Esophagus squamous epithelium (tissue), 5 donors: ENCODE measurements around the gene UGT2B11. TPM values are rescaled to one million over a fixed set of nuclear protein-coding genes. Genes with fewer than 3 reads are reported as not detected.
"Not testable (repeated sequence)": the region's sequence is repeated elsewhere in the genome, so short reads cannot be mapped to it uniquely, and the experiment has no call there.

Experiments
- DNase-seq: peaks from one replicate; lab custom pipeline; 2025; lab: John Stamatoyannopoulos, UW
- H3K27ac ChIP-seq, 4 donors: fragments of 200-600 bp; sonication (generic); one replicate each; pipeline ENCODE4 v1.5.1; 2016 to 2019; ENCODE audit warnings: mild to moderate bottlenecking in 1 of 4
- H3K27me3 ChIP-seq, 4 donors: fragments of 200-600 bp; sonication (generic); 1 replicate in 3 of 4; 2 replicates in 1 of 4; pipeline versions ENCODE4 v1.5.1 to v1.6.0; 2017 to 2021; ENCODE audit warnings: antibody characterized with exemption in 1 of 4
- H3K36me3 ChIP-seq, 3 donors: fragments of 200-600 bp; sonication (generic); one replicate each; pipeline ENCODE4 v1.5.1; 2016 to 2019
- H3K4me1 ChIP-seq, 3 donors: fragments of 200-600 bp; sonication (generic); one replicate each; pipeline ENCODE4 v1.5.1; 2017 to 2019
- H3K4me3 ChIP-seq, 4 donors: fragments of 200-600 bp; sonication (generic); 1 replicate in 3 of 4; 2 replicates in 1 of 4; pipeline ENCODE4 v1.5.1; 2016 to 2019; ENCODE audit warnings: mild to moderate bottlenecking in 2 of 4, moderate library complexity in 1 of 4
- H3K9me3 ChIP-seq, 3 donors: fragments of 200-600 bp; sonication (generic); one replicate each; pipeline ENCODE4 v1.5.1; 2016 to 2019
- CTCF ChIP-seq, 6 experiments: fragments of 450-650 bp in 4 of 6; fragments of 200-600 bp in 2 of 6; sonication (generic) in 2 of 6; IDR thresholded peaks; one replicate each; pipeline ENCODE4 v1.5.1; 2016 to 2019; ENCODE audit warnings: antibody characterized with exemption in 6 of 6, mild to moderate bottlenecking in 4 of 6, moderate library complexity in 4 of 6
- POLR2A ChIP-seq, 4 donors: fragments of 450-650 bp; IDR thresholded peaks; one replicate each; pipeline ENCODE4 v1.6.1; 2017; ENCODE audit warnings: antibody characterized with exemption in 4 of 4, mild to moderate bottlenecking in 4 of 4, moderate library complexity in 3 of 4
- WGBS, 2 donors: methylation state at CpG; one replicate each; pipeline ENCODE4 v1.1.5; 2018; 5-methylcytosine and 5-hydroxymethylcytosine counted together
- intact Hi-C: fragments of 100-400 bp; cut with DNase I; formaldehyde crosslinking; loops from one replicate; pipeline ENCODE4 v1.15.0; 2022
- total RNA-seq, 4 donors: library from RNA; depleted of rRNA; stranded (reverse); fragments of >200 nt; gene quantifications; one replicate each; pipeline ENCODE4 v1.1.0, GENCODE V29; 2016
- donor health status: DM: yes; HTN: yes; CAD: no.

UGT2B11 gene
- total RNA-seq: not detected

- no peak for DNase-seq
- 36 to 39% methylated on average over 3 of the region's 3 CpGs for WGBS, 2 donors
- no peaks in the 10 kb centered on the region for H3K36me3 ChIP-seq
- no peaks in the 10 kb centered on the region for H3K9me3 ChIP-seq
- intact Hi-C loops: no loop called here
- no peaks in the 10 kb centered on the region for H3K4me1 ChIP-seq
- no peaks in the 10 kb centered on the region for H3K27me3 ChIP-seq
- no peak within 1 kb of the TSS for H3K4me3 ChIP-seq
- H3K27ac ChIP-seq: no peak within 1 kb of the TSS
- TF ChIP-seq CTCF (IDR thresholded peaks at IDR 0.05) (no peak), POLR2A (IDR thresholded peaks at IDR 0.05) (no peak)
These were observed at the start of gene UGT2B11 for GRCh38 chr4:69214716-69215115. TSS of gene UGT2B11 (minus strand) at chr4:69214748. CDS start at chr4:69214722, 26 bp downstream.

GRCh38 chr4:69253147-69253772, 38.7 kb upstream of the UGT2B11 start:
- H3K9me3 ChIP-seq, H3K4me1 ChIP-seq, intact Hi-C loops, H3K4me3 ChIP-seq, DNase-seq, H3K27ac ChIP-seq, H3K27me3 ChIP-seq, H3K36me3 ChIP-seq: not testable (repeated sequence)
- 29 to 46% methylated on average over 3 of the region's 3 CpGs for WGBS, 2 donors

GRCh38 chr4:69250884-69251283, 36.3 kb upstream of the UGT2B11 start:
- H3K27me3 ChIP-seq, intact Hi-C loops, H3K27ac ChIP-seq, DNase-seq, H3K36me3 ChIP-seq, H3K4me1 ChIP-seq, H3K4me3 ChIP-seq, H3K9me3 ChIP-seq: not testable (repeated sequence)
- WGBS, 2 donors: 77 to 96% methylated on average over 2 of the region's 2 CpGs

- DNase-seq, H3K4me1 ChIP-seq, intact Hi-C loops, H3K9me3 ChIP-seq, H3K27ac ChIP-seq, H3K36me3 ChIP-seq, H3K4me3 ChIP-seq, H3K27me3 ChIP-seq: not testable (repeated sequence)
- WGBS, 2 donors: 65 to 71% methylated on average over 3 of the region's 3 CpGs
These were observed 28.2 kb upstream of the UGT2B11 start for GRCh38 chr4:69242562-69243240.

- H3K27me3 ChIP-seq, H3K4me1 ChIP-seq, H3K27ac ChIP-seq, DNase-seq, H3K36me3 ChIP-seq, intact Hi-C loops, H3K4me3 ChIP-seq, H3K9me3 ChIP-seq: not testable (repeated sequence)
- WGBS, 2 donors: 62 to 66% methylated on average over 2 of the region's 2 CpGs
These were observed 27.2 kb upstream of the UGT2B11 start for GRCh38 chr4:69241746-69242145.

- H3K9me3 ChIP-seq, H3K36me3 ChIP-seq, H3K27me3 ChIP-seq, DNase-seq, intact Hi-C loops, H3K4me1 ChIP-seq, H3K27ac ChIP-seq, H3K4me3 ChIP-seq: not testable (repeated sequence)
- 79 to 80% methylated on average over 3 of the region's 3 CpGs for WGBS, 2 donors
These were observed 26.2 kb upstream of the UGT2B11 start for GRCh38 chr4:69240787-69241186.

- no peak for DNase-seq
- Histone ChIP-seq H3K4me3 (no peak overlapping the region), H3K4me1 (no peaks in the 10 kb centered on the region), H3K27ac (no peak overlapping the region), H3K9me3 (no peaks in the 10 kb centered on the region), H3K36me3 (no peaks in the 10 kb centered on the region), H3K27me3 (no peaks in the 10 kb centered on the region)
- intact Hi-C loops: no loop called here
- TF ChIP-seq POLR2A (IDR thresholded peaks at IDR 0.05) (no peak), CTCF (IDR thresholded peaks at IDR 0.05) (no peak)
- 41 to 45% methylated on average over 6 of the region's 6 CpGs for whole genome bisulfite sequencing, 2 donors
These were observed 25.1 kb upstream of the UGT2B11 start for GRCh38 chr4:69239557-69240168.
